ENCODE results near the gene MDM2.
"Not testable (repeated sequence)": the region's sequence is repeated elsewhere in the genome, so short reads cannot be mapped to it uniquely, and the experiment has no call there.

Gene MDM2

DNA sequence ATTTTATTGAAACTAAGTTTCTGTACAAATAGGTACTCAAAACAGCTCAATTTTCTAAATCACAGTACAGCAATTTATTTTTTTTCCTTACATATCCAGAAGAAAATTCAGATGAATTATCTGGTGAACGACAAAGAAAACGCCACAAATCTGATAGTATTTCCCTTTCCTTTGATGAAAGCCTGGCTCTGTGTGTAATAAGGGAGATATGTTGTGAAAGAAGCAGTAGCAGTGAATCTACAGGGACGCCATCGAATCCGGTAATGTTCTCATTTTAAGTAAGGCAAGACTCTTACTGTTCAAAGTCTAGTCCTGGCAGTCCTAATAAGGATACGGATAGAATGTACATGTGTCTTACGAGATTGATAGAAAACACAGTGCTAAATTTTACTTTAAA lies 20.7 kb downstream of the MDM2 start:
- DNase-seq = no peak

DNA sequence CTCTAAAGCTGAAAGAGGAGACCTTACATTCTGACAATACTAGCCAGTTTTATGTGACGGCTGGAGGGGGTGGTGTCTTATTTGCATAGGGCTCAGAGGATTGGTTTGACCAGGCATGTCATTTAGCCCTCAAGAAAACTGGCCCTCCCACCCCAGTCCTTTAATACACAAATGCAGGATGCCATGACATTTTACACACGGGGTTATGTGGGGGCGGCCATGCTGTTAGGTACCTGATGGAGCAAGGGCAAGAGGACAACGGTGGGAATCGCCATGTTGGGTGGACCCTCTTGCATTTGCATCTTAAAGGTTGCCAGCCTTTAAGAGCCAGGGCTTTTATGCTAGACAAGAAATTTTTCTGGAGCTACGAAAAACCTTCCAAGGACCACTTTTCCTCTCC lies 23.3 kb downstream of the MDM2 start:
- no peak for DNase-seq

DNA sequence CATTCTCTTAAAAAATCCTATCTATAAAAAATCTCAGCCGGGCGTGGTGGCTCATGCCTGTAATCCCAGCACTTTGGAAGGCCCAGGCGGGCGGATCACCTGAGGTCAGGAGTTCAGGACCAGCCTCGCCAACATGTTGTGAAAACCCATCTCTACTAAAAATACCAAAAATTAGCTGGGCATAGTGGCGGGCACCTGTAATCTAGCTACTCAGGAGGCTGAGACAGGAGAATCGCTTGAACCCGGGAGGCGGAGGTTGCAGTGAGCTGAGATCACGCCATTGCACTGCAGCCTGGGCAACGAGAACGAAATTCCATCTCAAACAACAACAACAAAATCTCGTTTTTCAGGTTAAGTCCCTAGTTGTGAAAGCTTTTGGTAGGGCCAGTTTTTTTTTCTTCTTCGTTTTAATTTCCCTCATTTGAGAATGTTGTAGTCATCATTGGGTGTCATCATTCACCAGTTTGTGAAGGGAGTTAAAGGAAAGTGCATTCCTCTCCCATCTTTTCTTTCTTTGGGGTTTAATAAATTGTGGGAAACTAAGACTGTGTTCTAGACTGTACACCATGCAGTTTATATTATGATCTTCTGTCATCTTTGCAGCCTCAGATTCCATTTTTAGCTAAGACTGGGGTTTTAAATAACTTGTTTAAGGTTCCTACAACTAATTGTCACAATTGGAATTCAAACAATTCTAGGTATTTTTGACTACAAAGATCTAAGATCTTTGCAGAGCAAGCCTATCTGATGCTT lies 23.9 kb downstream of the MDM2 start:
- no peak for DNase-seq

DNA sequence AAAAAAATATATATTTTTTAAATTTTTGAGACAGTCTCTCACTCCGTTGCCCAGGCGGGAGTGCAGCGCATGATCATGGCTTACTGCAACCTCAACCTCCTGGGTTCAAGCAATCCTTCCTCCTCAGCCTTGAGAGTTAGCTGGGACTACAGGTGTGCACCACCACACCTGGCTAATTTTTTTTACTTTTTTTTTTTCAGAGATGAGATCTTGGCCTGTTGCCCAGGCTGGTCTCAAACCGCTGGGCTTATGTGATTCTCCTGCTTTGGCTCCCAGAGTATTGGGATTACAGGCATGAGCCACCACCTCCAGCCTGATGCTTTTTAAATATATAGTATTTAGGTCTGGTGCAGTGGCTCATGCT lies 24.5 kb downstream of the MDM2 start:
- no peak for DNase-seq

DNA sequence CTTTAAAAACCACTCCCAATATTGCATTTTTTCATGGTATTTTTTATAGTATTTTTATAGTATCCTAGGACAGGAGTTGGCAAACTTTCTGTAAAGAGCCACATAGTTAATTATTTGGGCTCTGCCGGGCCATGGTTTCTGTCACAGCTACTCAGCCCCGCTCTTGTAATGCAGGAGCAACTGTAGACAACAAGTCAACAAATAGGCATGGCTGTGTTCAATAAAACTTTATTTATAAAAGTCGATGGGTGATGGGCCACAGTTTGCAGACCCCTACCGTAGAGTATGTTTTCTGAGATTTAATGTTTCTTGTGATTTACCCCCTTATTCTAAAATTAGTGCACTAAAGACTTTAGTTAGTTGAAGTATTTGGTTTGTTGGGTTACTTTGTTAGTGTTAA lies 25.5 kb downstream of the MDM2 start:
- no peak for DNase-seq

DNA sequence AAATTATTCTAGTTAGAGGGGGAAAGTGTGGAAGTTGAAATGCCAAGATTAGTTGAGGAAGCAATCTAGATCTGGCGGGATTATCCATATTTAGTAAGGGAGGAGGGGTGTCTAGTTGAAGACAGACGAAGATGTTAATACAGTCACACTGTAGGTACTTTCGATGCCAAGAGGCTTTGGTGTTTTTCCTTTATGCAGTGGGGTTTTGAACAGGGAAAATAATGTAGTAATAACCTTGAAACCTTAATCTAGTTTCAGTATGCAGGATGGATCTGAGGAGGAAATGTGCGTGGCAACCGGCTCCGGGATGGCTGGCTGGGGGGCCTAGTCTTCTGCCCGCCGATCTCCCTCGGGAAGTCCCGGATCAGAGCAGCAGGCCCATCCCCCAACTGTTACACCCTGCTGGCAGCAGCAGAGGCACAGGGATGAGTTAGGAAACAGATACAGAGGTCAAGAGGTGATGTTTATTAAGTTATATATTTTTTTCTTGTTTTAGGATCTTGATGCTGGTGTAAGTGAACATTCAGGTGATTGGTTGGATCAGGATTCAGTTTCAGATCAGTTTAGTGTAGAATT lies 27.4 kb downstream of the MDM2 start:
- DNase-seq = no peak

DNA sequence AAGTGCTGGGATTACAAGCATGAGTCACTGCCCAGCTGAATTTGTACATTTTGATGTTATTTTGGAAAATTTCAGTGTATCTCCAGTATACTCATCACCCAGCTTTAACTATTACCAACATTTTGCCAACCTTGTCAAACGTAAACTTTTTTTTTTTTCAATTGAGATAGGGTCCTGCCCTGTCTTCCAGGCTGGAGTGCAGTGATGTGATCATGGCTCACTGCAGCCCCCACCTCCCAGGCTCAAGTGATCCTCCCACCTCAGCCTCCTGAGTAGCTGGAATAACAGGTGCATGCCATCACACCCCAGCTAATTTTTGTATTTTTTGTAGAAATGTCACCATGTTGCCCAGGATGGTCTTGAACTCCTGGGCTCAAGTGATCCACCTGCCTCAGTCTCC lies 29.2 kb downstream of the MDM2 start:
- no peak for DNase-seq

DNA sequence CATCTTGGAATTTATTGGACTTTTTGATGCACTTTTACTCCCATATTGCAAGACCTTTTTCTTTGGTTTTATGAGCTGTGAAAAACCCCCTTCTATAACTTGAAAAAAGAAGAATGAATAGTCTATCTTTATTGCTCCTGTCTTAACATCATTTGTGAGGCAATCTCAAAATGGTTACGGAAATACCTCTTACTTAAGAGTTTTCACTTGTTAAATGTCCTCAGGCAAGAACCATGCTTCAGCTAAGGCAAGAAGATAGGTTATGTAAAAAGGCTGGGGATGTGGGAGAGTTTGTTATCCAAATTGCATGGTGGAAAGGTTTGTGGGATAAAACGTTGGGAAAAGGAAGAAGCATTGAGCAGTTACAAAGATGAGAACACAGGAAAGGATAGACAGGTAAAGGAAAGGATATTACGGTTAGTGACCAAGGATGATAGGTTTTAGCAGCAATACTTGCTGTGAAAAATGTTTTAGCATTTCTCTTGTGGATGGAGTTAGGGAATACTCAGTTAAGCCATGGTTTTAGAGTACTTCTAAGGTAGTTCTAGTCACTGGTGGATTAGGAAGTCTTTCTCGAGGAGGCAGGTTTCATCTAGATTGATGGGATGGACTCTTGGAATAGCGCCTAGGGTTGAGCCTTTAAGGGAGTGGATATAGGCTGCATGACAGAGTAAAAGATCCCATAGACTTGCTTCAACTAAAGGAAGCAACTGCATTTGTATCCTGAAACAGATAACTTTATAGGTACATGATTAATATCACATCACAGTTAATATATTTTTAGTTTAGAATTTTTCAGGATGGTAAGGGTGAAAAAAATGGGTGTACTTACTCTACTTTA lies 30.3 kb downstream of the MDM2 start:
- no peak for DNase-seq

DNA sequence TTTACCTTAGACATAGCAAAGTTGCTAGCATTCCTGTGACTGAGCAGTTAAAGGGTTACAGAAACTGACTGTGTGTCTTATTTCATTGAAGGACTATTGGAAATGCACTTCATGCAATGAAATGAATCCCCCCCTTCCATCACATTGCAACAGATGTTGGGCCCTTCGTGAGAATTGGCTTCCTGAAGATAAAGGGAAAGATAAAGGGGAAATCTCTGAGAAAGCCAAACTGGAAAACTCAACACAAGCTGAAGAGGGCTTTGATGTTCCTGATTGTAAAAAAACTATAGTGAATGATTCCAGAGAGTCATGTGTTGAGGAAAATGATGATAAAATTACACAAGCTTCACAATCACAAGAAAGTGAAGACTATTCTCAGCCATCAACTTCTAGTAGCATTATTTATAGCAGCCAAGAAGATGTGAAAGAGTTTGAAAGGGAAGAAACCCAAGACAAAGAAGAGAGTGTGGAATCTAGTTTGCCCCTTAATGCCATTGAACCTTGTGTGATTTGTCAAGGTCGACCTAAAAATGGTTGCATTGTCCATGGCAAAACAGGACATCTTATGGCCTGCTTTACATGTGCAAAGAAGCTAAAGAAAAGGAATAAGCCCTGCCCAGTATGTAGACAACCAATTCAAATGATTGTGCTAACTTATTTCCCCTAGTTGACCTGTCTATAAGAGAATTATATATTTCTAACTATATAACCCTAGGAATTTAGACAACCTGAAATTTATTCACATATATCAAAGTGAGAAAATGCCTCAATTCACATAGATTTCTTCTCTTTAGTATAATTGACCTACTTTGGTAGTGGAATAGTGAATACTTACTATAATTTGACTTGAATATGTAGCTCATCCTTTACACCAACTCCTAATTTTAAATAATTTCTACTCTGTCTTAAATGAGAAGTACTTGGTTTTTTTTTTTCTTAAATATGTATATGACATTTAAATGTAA lies 31.5 kb downstream of the MDM2 start:
- no peak for DNase-seq

DNA sequence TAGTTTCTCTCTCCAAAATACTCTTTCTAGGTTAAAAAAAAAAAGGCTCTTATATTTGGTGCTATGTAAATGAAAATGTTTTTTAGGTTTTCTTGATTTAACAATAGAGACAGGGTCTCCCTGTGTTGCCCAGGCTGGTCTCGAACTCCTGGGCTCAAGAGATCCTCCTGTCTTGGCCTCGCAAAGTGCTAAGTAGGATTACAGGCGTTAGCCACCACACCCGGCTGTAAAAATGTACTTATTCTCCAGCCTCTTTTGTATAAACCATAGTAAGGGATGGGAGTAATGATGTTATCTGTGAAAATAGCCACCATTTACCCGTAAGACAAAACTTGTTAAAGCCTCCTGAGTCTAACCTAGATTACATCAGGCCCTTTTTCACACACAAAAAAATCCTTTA lies 33.2 kb downstream of the MDM2 start:
- DNase-seq = not testable (repeated sequence)

DNA sequence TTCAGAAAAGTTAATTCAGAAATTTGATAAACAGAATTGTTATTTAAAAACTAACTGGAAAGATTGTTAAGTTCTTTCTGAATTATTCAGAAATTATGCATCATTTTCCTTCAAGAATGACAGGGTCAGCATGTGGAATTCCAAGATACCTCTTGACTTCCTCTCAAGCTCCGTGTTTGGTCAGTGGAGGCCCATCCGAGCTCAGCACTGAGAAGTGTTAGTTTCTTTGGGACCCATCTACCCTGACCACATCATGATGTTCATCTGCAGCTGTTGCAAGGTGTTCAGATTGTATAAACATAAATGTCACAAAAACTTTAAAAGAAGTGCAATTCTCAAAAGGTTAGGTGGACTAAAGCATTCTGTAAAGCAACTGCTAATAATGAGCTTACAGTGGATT lies 33.7 kb downstream of the MDM2 start:
- DNase-seq = no peak

DNA sequence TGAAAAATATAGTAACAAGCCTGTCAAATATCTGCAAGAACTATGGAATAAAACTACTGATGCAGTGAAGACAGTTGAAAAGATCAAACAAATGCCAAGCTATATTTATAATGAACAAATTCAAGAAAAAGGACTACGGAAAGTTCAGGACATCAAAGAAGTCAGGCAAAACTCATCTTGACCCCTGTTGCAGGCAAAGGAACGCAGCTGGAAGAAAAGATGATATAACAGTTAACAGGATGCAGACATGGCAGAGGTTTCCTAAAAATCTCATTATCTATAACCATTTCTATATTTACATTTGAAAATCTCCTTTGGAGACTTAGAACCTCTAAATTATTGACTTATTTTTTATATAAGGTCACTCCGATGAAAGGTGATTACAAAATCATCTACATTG lies 34.1 kb downstream of the MDM2 start:
- no peak for DNase-seq

DNA sequence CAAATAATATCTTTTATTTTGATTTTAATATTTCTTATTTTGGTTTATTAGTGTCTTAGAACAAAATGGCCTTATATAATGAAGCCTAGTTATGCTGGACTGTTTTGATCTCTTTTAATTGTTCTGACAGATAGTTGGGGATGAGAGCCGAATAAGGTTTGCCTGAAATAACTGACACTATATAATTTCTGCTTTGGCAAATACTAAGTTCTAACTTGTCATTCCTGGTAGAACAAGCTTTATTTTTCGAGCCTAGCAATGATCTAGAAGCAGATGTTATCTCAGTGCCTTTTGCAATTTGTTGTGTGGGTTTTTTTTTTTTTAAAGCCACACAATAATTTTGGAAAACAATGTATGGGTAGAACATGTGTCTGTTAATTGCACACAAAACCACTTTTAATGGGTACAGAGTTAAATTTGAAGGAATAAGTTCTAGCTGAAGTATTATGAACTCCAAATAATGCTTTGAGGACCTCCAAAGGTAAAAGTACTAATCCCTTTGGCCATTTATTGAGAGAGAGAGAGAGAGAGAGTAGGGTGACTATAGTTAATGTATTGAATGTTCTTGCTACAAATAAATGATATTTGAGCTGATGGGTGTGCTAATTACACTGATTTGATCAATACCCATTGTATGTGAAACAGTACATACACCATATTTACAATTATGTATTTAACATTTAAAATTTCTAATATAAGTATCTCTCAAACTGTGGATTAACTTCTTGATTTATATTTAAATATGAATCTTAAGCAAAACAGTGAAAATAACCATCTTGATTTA lies 35.0 kb downstream of the MDM2 start:
- no peak for DNase-seq

DNA sequence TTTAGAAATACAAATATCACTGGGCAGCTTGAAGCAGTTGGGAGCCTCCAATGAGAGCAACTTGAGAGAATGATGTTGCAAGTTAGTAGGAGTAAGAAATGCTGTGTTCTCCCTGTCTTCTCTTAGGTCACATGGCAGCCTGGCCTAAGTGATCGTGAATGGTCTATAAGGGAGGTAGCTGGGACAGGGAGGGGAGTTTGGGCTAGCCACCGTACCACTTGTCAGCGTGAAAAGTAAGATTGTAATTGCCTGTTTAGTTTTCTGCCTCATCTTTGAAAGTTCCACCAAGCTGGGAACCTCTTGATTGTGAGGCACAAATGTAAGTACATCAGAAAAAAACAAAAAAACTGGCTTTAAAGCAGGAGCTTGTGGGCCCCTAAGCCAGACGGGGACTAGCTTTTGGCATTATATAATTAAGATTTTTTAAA lies 36.4 kb downstream of the MDM2 start:
- no peak for DNase-seq

DNA sequence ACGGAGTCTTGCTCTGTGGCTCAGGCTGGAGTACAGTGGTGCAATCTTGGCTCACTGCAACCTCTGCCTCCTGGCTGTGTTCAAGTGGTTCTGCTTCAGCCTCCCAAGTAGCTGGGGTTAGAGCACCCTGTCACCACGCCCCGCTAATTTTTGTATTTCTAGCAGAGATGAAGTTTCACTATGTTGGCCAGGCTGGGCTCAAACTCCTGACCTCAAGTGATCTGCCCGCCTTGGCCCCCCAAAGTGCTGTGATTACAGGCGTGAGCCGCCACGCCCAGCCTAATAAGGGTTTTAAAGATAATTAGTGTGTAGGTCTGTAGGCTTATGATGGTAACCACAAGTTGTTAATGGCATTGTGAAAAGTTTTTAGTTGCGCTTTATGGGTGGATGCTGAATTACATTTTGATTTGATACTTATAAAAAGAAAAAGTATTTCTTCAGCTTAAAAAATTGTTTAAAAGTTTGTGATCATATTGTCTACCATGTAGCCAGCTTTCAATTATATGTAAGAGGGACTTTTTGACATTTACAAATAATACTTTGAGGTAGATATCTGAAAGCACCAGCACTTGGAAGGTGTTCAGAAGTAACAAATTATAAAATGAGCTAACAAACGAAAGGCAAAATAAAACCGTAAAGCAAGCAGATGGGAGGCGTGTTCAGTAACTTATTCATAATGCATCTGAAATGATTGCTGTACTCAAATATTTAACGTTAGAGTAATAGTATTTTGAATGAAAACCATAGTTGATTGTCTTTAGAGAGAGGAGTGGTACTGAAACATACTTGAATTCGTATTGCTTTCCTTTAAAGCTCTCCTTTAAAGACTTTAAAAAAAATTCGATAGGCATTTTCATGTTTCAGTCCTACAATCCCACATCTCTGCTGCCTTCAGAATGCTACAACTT lies 37.1 kb downstream of the MDM2 start:
- no peak for DNase-seq

DNA sequence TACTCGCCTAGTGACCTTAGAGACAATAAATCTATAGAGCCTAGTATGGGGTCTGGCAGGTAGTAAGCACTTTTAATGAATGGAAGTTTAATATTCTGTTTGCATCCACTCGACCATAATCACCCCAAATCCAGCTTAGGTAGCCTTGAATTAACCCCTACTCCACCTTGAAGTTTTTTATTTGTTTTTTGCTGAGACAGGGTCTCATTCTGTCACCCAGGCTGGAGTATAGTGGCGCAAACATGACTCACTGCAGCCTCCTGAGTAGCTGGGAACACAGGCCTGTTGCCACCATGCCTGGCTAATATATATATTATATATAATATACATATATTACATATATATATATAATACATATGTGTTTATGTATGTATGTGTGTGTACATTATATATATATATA lies 38.8 kb downstream of the MDM2 start:
- no peak for DNase-seq

DNA sequence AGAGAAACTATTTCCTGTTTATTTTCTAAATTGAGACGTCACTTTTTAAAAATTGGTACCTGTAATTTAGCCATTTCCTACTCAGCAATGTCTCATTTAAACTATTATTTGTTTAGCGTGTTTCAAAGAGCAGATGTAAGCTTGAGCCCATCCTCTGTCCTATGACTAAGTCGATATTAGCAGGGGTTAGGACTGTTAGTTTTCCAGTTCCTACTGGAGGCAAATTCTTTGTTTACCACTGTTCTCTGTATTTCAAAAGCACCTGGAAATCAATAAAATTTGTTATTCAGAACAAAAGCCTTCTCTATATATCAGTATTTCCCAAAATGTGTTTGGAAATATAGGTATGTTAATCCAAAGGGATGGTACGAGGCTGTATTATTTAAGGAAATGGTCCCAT lies 42.4 kb downstream of the MDM2 start:
- no peak for DNase-seq

DNA sequence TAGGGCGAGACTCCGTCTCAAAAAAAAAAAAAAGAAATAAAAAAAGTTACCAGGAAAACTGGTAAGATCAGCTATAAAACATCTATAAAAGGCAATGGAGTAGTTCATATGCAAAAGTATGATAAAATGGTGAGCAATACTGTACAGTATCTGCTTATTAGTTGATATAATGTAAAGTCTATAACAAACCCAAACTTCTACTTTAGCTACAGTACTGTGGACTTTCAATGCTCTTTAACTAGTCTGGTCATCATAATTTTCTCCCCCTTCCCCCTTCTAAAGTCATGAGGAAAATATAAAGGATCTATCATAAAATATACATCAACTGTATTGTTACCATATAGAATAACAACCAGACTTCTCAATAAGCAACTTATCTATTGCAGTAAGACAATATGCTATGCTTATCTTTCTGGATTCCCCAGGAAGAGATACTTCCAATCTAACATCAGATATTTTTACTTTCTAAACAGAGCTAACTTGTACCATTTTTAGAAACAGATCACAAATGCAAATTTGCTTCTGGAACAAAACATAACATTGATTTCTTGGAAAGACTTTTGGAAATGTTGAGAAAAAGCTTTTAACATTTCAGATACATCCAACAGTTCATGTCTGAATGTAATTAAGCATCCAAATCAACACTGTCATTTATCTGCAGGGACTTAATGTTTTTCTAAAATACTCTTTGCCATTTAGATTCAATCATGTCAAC lies 43.8 kb downstream of the MDM2 start:
- no peak for DNase-seq

DNA sequence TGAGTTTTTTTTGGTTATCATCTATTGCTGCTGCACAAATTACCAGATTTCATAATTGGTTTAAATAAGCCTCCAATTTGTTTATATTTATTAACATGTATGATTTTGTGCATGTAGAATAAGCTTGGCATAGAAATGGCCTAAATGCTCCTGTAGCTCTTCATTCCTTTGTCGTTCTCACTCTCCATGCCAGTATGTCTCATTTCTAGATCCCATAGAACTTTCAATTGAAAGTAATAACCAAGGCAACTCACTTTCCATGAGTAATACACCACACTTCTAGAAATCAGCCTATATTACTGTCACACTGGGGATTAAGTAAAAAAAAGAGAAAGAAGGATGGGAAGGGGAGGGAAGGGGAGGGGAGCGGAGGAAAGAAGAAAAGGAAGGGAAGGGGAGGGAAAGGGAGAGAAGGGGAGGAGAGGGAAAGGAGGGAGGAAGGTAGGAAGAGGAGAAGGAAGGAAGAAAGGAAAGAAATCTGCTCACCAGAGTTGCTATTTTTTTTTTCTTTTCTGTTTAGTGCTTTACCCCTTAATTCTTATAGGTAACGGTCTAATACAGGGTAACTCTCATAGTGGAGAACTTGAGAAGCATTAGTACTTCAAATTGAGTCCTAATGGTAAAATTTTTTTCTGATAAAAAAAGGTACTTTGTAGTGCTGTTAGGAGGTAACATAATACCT lies 45.6 kb downstream of the MDM2 start:
- no peak for DNase-seq

DNA sequence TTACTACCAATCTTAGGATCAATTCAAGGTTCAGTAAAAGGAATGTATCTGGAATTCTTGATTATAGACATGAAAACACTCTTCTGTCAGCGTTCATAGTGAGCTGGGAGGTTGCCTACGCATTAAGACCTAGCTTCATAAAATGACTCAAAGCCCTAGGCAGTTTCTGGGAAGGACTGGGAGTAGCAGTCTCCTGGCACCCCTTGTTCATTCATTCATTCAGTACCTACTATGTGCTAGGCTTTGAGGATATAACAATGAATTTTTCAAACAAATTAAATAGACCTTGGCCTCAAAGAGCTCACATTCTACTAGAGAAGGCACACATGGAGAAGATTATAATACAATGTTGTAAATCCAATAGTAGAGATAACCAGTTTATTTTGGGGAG lies 46.1 kb downstream of the MDM2 start:
- no peak for DNase-seq
